Lung (tissue), 12 donors: ENCODE results near the gene SMOC1. TPM values are rescaled to one million over a fixed set of nuclear protein-coding genes. Genes with fewer than 3 reads are reported as not detected.

Experiments
- ATAC-seq: fragments of 200-7000 bp; cut with Tn5 transposase; one replicate; pipeline ENCODE4 v1.9.1; 2020; ENCODE audit warnings: moderate number of reproducible peaks; ENCODE audit not compliant: insufficient read depth, low FRiP score
- DNase-seq, 3 donors: peaks; one replicate each; pipeline ENCODE4 v3.0.0-alpha.2; 2013 to 2017
- H3K27ac ChIP-seq, 2 donors: one replicate each; pipeline ENCODE4 v1.5.1; 2013; ENCODE audit warnings: mild to moderate bottlenecking in 2 of 2, moderate library complexity in 2 of 2, control low read depth in 1 of 2, inconsistent platforms in 1 of 2, low read depth in 1 of 2, low read length in 1 of 2
- H3K27me3 ChIP-seq, 3 donors: one replicate each; pipeline ENCODE4 v1.5.1; 2013; ENCODE audit warnings: low read length in 2 of 3; ENCODE audit not compliant: control insufficient read depth in 3 of 3, insufficient read depth in 3 of 3
- H3K36me3 ChIP-seq, 4 donors: one replicate each; pipeline ENCODE4 v1.5.1; 2013; ENCODE audit warnings: low read length in 4 of 4, mild to moderate bottlenecking in 1 of 4, moderate library complexity in 1 of 4; ENCODE audit not compliant: control insufficient read depth in 4 of 4, insufficient read depth in 4 of 4
- H3K4me1 ChIP-seq, 5 donors: one replicate each; pipeline ENCODE4 v1.5.1; 2013; ENCODE audit warnings: low read length in 5 of 5, mild to moderate bottlenecking in 2 of 5, moderate library complexity in 1 of 5; ENCODE audit not compliant: control insufficient read depth in 5 of 5, insufficient read depth in 5 of 5
- H3K4me3 ChIP-seq: one replicate; pipeline ENCODE4 v1.5.1; 2013; ENCODE audit warnings: mild to moderate bottlenecking, control low read depth, moderate library complexity
- H3K9ac ChIP-seq, 2 donors: one replicate each; pipeline ENCODE4 v1.5.1; 2013; ENCODE audit warnings: low read length in 2 of 2, control low read depth in 1 of 2; ENCODE audit not compliant: insufficient read depth in 1 of 2
- H3K9me3 ChIP-seq, 4 donors: one replicate each; pipeline ENCODE4 v1.5.1; 2013; ENCODE audit warnings: low read length in 3 of 4, mild to moderate bottlenecking in 1 of 4, moderate library complexity in 1 of 4; ENCODE audit not compliant: control insufficient read depth in 4 of 4, insufficient read depth in 3 of 4
- WGBS, 2 donors: extraction: QIAGEN DNeasy Blood & Tissue Kit; methylation state at CpG; one replicate each; pipeline ENCODE4 v1.1.7; 2013; 5-methylcytosine and 5-hydroxymethylcytosine counted together
- polyA plus RNA-seq, 2 donors: library from polyadenylated mRNA; stranded (reverse); fragments of 200-250 nt; gene quantifications; one replicate each; pipeline ENCODE4 v1.2.1, GENCODE V29; 2013
- total RNA-seq, 2 donors: library from RNA; depleted of rRNA in 1 of 2; stranded (reverse); fragments of >200 nt in 1 of 2; gene quantifications; one replicate each; pipeline ENCODE4 v1.2.1, GENCODE V29; 2014 to 2021
- TF ChIP-seq, protein P1 (sequence below): IDR thresholded peaks from 2 replicates; pipeline ENCODE4 v1.5.1; 2012; ENCODE audit warnings: mild to moderate bottlenecking; ENCODE audit errors: control extremely low read depth, extremely low read depth
- donor health status: control.
- donor health status: control.
- donor health status: Bipolar disorder and iron deficiency.
- donor health status: healthy.
- donor health status: DM: yes; HTN: yes; CAD: no.

Gene SMOC1
- total and polyA plus RNA-seq, 4 donors: 0.52 to 1.9 (median 1.1) TPM

DNA sequence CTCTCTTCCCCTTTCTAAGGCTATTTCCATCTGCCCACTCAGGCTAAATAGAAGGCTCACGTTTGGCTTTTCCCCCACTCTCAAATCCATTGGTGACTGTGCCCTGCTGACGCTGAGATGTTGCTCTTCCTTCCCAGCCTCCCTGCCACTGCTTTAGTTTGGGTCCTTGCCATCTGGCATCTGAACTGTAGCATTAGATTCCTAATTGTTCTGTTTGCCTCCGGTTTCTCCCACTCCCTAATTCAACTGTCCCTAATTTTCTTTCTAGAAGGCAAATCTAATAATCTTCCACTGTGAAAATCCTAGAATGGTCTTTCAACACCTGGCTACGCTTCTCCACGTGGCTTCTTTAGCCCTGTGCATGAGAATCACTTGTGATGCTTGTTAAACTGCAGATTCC lies 37.6 kb upstream of the SMOC1 start:
- no peak for ATAC-seq
- Histone ChIP-seq H3K4me3 (no peak overlapping the region), H3K27ac (no peak overlapping the region), H3K36me3 (no peaks in the 10 kb centered on the region), H3K9me3 (peaks cover 0 to 2% (median 0%) of the 10 kb centered on the region in 4 donors), H3K4me1 (no peaks in the 10 kb centered on the region), H3K27me3 (peaks cover 0 to 4% (median 4%) of the 10 kb centered on the region in 3 donors), H3K9ac (no peak overlapping the region)
- TF ChIP-seq, protein P1, sequence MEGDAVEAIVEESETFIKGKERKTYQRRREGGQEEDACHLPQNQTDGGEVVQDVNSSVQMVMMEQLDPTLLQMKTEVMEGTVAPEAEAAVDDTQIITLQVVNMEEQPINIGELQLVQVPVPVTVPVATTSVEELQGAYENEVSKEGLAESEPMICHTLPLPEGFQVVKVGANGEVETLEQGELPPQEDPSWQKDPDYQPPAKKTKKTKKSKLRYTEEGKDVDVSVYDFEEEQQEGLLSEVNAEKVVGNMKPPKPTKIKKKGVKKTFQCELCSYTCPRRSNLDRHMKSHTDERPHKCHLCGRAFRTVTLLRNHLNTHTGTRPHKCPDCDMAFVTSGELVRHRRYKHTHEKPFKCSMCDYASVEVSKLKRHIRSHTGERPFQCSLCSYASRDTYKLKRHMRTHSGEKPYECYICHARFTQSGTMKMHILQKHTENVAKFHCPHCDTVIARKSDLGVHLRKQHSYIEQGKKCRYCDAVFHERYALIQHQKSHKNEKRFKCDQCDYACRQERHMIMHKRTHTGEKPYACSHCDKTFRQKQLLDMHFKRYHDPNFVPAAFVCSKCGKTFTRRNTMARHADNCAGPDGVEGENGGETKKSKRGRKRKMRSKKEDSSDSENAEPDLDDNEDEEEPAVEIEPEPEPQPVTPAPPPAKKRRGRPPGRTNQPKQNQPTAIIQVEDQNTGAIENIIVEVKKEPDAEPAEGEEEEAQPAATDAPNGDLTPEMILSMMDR: no peak
- 45 to 67% methylated on average over 5 of the region's 5 CpGs for WGBS, 2 donors
- peak in 2 of 3 donors; percentile 13 to 53 for DNase-seq

DNA sequence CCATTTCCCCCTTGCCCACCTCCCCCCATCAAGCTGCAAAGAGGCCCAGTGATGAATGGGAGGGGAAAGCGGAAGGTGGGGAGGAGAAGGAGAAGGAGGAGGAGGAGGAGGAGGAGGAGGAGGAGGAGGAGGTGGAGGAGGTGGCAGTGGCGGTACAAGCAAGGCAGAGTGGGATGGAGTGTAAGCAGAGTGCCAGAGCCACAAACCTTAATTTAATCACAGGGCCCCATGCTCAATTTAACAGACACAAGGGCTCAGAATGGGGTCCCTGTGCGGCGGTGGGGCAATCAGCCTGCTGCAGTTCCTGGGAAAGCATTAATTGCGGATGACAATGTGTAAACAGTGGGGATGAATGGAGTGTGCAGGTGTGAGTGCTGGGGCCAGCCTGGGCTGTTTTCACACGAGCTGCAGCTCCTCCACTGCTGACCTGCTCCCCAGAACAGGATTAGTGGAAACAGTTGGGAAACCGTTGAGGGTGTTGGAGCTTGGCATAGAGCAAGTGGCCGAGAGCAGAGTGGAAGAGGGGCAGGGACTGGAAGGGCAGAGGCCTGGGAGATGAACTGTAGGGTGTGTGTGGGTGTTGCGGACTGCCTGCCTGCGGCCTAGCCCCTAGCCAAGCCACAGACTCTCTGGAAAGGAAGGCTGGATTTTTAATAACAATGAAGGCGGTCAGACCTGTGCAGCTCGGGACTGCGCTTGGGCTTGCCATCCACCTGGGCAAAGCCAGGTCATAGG lies 36.4 kb upstream of the SMOC1 start:
- TF ChIP-seq, protein P1: no peak
- Histone ChIP-seq H3K9me3 (peaks cover 0 to 2% (median 0%) of the 10 kb centered on the region in 4 donors), H3K27me3 (peaks cover 0 to 4% (median 4%) of the 10 kb centered on the region in 3 donors), H3K36me3 (no peaks in the 10 kb centered on the region), H3K4me1 (no peaks in the 10 kb centered on the region), H3K27ac (no peak overlapping the region), H3K9ac (no peak overlapping the region), H3K4me3 (no peak overlapping the region)
- DNase-seq (peak in 1 of 3 donors; percentile 19), ATAC-seq (no peak)
- WGBS, 2 donors: 58 to 72% methylated on average over 13 of the region's 13 CpGs

GRCh38 chr14:69844171-69844570 lies 35.0 kb upstream of the SMOC1 start:
- H3K27me3 ChIP-seq: peaks cover 0 to 4% (median 4%) of the 10 kb centered on the region in 3 donors
- no peak for DNase-seq
- H3K4me1 ChIP-seq: no peaks in the 10 kb centered on the region
- no peak overlapping the region for H3K9ac ChIP-seq
- peaks cover 0 to 2% (median 0%) of the 10 kb centered on the region in 4 donors for H3K9me3 ChIP-seq
- H3K4me3 ChIP-seq: no peak overlapping the region
- H3K36me3 ChIP-seq: no peaks in the 10 kb centered on the region
- no peak overlapping the region for H3K27ac ChIP-seq
- TF ChIP-seq, protein P1: no peak
- ATAC-seq: no peak
- WGBS, 2 donors: 93 to 98% methylated on average over 2 of the region's 2 CpGs
